ENCODE results near the gene ENTREP3. TPM values are rescaled to one million over a fixed set of nuclear protein-coding genes. Genes with fewer than 3 reads are reported as not detected.

The ENTREP3 gene
- total RNA-seq, 1 donor from 2014 or later = 51.9 TPM

GRCh38 chr1:155300024-155300423, 44.7 kb upstream of the ENTREP3 start:
- DNase-seq (ENCODE audit: low spot score in 2 of 2, unreplicated experiment in 2 of 2) = no peak
- H3K4me1 Mint-ChIP-seq = peaks cover 13% of the 10 kb centered on the region
- TF ChIP-seq CTCF (IDR thresholded peaks at IDR 0.05; ENCODE audit: unreplicated experiment) = no peak
- no peak overlapping the region for H3K27ac Mint-ChIP-seq
- no peaks in the 10 kb centered on the region for H3K9me3 Mint-ChIP-seq
- H3K27me3 Mint-ChIP-seq (ENCODE audit: low read depth) = peaks cover 2% of the 10 kb centered on the region
- no peak overlapping the region for H3K4me3 Mint-ChIP-seq
- H3K36me3 Mint-ChIP-seq = no peaks in the 10 kb centered on the region

GRCh38 chr1:155297384-155297783, 42.1 kb upstream of the ENTREP3 start:
- H3K4me1 Mint-ChIP-seq = peaks cover 13% of the 10 kb centered on the region
- no peaks in the 10 kb centered on the region for H3K36me3 Mint-ChIP-seq
- no peak for DNase-seq (ENCODE audit: low spot score in 2 of 2, unreplicated experiment in 2 of 2)
- H3K27me3 Mint-ChIP-seq (ENCODE audit: low read depth) = peaks cover 5% of the 10 kb centered on the region
- H3K27ac Mint-ChIP-seq = peak overlapping the region; percentile 11
- no peak for TF ChIP-seq CTCF (IDR thresholded peaks at IDR 0.05; ENCODE audit: unreplicated experiment)
- H3K4me3 Mint-ChIP-seq = no peak overlapping the region
- no peaks in the 10 kb centered on the region for H3K9me3 Mint-ChIP-seq

- TF ChIP-seq CTCF (IDR thresholded peaks at IDR 0.05; ENCODE audit: unreplicated experiment) = no peak
- no peak overlapping the region for H3K27ac Mint-ChIP-seq
Observed at GRCh38 chr1:155296661-155297060, 41.4 kb upstream of the ENTREP3 start.

GRCh38 chr1:155295942-155296267, 40.6 kb upstream of the ENTREP3 start:
- Mint-ChIP-seq H3K27me3 (ENCODE audit: low read depth) (peaks cover 5% of the 10 kb centered on the region), H3K4me3 (no peak overlapping the region), H3K36me3 (no peaks in the 10 kb centered on the region)

More at GRCh38 chr1:155296661-155297060, 41.4 kb upstream of the ENTREP3 start:
- DNase-seq (ENCODE audit: low spot score in 2 of 2, unreplicated experiment in 2 of 2) = no peak
- no peaks in the 10 kb centered on the region for H3K9me3 Mint-ChIP-seq
- peaks cover 5% of the 10 kb centered on the region for H3K27me3 Mint-ChIP-seq (ENCODE audit: low read depth)
- peaks cover 13% of the 10 kb centered on the region for H3K4me1 Mint-ChIP-seq
- no peaks in the 10 kb centered on the region for H3K36me3 Mint-ChIP-seq
- H3K4me3 Mint-ChIP-seq = no peak overlapping the region

GRCh38 chr1:155295183-155295941, 40.1 kb upstream of the ENTREP3 start:
- H3K27ac Mint-ChIP-seq = no peak overlapping the region
- no peaks in the 10 kb centered on the region for H3K9me3 Mint-ChIP-seq
- H3K27me3 Mint-ChIP-seq (ENCODE audit: low read depth) = peaks cover 5% of the 10 kb centered on the region
- no peak for DNase-seq (ENCODE audit: low spot score in 2 of 2, unreplicated experiment in 2 of 2)
- H3K4me3 Mint-ChIP-seq = no peak overlapping the region
- peaks cover 13% of the 10 kb centered on the region for H3K4me1 Mint-ChIP-seq
- TF ChIP-seq CTCF (IDR thresholded peaks at IDR 0.05; ENCODE audit: unreplicated experiment) = no peak
- no peaks in the 10 kb centered on the region for H3K36me3 Mint-ChIP-seq

More at GRCh38 chr1:155295942-155296267, 40.6 kb upstream of the ENTREP3 start:
- DNase-seq (ENCODE audit: low spot score in 2 of 2, unreplicated experiment in 2 of 2) = no peak
- H3K4me1 Mint-ChIP-seq = peaks cover 13% of the 10 kb centered on the region
- H3K27ac Mint-ChIP-seq = no peak overlapping the region
- H3K9me3 Mint-ChIP-seq = no peaks in the 10 kb centered on the region
- TF ChIP-seq CTCF (IDR thresholded peaks at IDR 0.05; ENCODE audit: unreplicated experiment) = no peak

Data from mesothelial cell of epicardium (in vitro differentiated cells).